D341Med (cell line): Measurements from ENCODE around the gene AHDC1.
A peak's percentile ranks its signal among the peaks of the same experiment; 100 is the strongest.
"Not testable (repeated sequence)": the region's sequence is repeated elsewhere in the genome, so short reads cannot be mapped to it uniquely, and the experiment has no call there.

Source experiments
- DNase-seq: peaks from one replicate; pipeline ENCODE4 v3.0.0; 2012; ENCODE audit warnings: low spot score

The AHDC1 gene, protein sequence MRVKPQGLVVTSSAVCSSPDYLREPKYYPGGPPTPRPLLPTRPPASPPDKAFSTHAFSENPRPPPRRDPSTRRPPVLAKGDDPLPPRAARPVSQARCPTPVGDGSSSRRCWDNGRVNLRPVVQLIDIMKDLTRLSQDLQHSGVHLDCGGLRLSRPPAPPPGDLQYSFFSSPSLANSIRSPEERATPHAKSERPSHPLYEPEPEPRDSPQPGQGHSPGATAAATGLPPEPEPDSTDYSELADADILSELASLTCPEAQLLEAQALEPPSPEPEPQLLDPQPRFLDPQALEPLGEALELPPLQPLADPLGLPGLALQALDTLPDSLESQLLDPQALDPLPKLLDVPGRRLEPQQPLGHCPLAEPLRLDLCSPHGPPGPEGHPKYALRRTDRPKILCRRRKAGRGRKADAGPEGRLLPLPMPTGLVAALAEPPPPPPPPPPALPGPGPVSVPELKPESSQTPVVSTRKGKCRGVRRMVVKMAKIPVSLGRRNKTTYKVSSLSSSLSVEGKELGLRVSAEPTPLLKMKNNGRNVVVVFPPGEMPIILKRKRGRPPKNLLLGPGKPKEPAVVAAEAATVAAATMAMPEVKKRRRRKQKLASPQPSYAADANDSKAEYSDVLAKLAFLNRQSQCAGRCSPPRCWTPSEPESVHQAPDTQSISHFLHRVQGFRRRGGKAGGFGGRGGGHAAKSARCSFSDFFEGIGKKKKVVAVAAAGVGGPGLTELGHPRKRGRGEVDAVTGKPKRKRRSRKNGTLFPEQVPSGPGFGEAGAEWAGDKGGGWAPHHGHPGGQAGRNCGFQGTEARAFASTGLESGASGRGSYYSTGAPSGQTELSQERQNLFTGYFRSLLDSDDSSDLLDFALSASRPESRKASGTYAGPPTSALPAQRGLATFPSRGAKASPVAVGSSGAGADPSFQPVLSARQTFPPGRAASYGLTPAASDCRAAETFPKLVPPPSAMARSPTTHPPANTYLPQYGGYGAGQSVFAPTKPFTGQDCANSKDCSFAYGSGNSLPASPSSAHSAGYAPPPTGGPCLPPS (N-terminal part only)

DNA sequence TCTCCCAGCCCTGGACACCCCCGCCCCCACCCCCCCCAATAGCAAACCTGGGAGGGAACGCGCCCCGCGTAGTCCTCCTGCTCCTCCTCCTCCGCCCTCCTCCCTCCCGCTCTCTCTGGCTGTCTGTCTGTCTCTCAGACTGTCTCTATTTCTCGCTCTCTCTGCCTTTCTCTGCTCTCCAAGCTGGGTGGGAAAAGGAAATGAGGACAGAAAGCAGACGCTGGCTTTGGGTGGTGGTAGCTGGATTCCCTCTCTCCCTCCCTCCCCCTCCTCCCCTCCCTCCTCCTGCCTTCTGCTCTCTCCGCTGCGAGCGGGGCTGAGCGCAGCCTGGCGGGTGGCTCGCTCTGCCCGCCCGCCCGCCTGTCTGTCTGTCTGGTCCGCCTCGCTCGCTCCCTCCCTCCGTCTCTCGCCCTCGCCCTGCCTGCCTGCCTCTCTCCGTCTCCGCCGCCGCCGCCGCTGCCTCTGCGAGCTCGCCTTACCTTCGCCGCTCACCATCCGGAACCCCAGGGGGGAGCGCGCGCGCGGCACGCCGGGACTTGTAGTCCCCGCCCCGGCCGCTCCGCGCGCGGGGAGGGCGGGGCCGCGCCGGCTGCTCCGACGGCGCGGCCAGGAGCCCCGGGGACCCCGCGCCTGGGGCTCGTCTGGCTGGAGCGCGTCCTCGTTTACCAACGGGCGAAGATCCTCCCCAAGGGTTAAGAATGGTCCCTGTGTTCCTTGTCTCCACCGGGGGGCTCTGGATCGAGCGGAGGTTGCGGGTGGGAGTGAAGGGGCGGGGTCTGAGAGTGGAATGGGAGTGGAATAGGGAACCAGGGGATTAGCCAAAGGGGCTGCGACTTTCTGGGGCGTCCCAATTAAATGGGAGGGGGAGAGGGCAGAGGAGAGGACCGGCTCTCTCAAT lies at the start of gene AHDC1:
Gene AHDC1 (minus strand): TSS at position 464 of the 898 bp plus-strand sequence. CDS start 52,029 bp downstream, outside the sequence.
- peak; percentile 93 for DNase-seq

DNA sequence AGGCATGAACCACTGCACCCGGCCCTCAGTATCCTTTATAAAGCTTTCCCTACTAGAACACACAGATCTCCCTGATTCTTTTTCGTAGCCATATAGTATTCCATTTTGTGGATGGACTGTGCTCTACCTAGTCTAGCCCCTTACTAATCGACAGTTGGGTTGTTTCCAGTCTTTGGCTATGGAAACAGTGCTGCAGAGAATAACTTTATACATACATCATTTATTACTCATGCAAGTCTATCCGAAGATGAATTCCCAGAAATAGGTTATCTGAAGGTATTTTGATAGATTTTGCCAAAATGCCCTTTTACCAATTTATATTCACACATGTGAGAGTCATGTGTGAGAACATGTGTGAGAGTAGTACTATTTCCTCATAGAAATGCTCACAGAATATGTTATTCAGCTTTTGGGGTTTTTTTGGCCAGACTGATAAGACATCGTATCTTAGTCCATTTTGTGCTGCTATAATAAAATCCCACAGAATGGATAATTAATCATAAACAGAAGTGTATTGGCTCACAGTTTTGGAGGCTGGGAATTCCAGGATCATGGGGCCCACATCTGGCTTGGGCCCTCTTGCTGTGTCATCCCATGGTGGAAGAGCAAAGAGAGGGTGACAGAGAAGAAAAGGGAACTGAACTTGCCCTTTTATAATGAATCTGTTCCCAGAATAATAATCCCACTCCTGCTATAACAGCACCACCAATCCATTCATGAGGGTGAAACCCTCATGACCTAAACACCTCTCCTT lies 48.3 kb upstream of the AHDC1 start:
- no peak for DNase-seq

DNA sequence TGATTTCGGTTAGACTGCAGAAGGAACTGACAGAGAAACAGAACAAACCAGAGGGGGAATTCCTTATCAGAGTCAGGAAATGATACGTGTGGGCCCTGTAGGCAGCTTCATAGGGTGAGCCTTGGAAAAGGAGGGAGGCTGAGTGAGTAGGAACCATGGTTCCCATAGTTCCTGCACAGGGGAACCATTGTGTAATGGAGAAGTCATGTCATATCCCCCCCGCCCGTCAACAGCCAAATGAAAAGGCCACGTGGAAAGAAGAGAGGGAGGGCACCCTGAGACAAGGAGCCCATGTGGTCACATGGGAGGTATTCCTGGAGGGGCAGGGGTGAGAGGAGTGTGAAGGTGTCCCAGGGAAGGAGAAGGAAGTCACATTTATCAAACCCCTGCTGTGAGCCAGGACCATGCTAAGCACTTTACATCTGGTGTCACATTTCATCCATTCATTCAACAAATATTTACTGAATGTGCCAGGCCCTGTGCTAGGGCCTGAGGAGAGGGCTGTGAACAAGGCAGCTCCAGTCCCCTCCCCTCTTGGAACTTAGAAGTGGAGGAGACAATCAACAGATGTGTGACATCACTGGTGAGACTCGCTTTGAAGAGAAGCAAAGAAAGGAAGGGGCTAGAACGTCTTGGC lies 46.7 kb upstream of the AHDC1 start:
- DNase-seq: no peak

- DNase-seq: no peak
Measured at GRCh38 chr1:27650171-27650538, 46.2 kb upstream of the AHDC1 start.

DNA sequence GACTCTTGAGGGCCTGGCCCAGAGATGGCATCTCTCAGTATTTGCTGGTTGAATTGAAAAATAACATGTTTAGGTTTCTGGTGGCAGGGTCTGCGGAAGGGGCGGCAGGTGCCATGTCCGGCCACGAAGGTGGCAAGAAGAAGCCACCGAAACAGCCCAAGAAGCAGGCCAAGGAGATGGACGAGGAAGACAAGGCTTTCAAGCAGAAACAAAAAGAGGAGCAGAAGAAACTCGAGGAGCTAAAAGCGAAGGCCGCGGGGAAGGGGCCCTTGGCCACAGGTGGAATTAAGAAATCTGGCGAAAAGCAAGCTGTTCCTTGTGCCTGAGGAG lies 45.3 kb upstream of the AHDC1 start:
- no peak for DNase-seq

GRCh38 chr1:27648602-27649305 lies 44.8 kb upstream of the AHDC1 start:
- no peak for DNase-seq

- DNase-seq: no peak
Measured at GRCh38 chr1:27647328-27647727, 43.4 kb upstream of the AHDC1 start.

GRCh38 chr1:27646676-27647075 lies 42.7 kb upstream of the AHDC1 start:
- DNase-seq: no peak

DNA sequence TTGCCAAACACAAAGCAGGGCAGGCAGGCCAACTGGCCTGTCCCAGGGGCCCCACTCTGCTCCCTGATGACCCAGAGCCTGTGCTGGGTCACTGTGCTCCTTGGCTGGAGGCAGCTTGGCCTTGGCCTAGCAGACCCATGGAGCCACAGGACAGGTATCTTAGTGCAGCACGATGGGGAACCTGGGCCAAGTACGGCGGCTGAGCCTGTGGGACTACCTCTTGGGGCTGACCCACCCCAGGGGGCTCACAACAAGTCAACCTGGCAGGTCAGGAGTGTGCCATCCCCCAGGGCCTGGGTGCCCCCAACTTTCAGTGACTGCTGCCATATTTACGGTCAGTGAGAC lies 41.1 kb upstream of the AHDC1 start:
- DNase-seq: no peak

- DNase-seq: no peak
Measured at GRCh38 chr1:27644369-27645070, 40.6 kb upstream of the AHDC1 start.

DNA sequence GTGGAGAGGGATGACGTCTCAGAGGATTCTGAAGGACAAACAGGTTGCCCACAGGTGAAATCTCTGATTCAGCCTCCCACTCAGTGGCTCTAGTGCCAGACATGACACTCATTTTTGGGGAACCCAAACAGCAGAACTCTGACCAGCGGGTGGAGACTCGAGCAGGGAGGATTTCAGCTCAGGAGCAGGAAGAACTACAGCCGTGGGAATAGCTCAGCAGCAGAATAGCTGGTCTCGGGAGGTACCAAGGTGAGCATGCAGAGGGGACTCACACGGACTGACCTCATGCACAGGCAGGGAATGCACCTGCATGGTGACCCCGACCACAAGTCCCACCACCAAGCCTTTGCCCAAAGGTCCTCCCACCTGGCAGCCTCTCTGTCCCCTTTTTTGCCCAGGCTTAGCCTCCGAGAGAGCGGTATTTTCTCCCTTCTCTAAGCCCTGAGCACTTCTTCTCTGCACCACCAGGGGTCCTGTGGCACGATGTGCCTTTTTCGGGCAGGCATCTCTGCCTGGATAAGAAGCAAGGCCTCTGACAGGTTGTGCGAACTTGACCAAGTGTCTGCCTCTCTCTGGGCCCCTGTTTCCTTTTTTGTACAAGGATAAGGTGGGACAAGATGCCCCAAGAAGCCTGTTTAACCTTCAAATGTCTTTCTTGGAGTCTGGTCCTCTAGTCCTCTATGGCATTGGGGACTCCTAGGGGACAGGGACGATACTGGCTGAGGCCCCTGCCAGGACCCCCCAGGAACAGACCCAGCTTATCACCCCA lies 39.8 kb upstream of the AHDC1 start:
- DNase-seq: peak; percentile 71

DNA sequence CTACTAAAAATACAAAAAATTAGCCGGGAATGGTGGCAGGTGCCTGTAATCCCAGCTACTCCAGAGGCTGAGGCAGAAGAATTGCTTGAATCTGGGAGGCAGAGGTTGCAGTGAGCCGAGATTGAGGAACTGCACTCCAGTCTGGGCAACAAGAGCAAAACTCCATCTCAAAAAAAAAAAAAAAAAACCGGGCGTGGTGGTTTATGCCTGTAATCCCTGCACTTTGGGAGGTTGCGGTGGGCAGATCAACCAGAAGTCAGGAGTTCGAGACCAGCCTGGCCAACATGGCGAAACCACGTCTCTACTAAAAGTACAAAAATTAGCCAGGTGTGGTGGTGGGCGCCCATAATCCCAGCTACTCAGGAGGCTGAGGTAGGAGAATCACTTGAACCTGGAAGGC lies 36.6 kb upstream of the AHDC1 start:
- DNase-seq: not testable (repeated sequence)

GRCh38 chr1:27638805-27639204 lies 34.9 kb upstream of the AHDC1 start:
- no peak for DNase-seq

DNA sequence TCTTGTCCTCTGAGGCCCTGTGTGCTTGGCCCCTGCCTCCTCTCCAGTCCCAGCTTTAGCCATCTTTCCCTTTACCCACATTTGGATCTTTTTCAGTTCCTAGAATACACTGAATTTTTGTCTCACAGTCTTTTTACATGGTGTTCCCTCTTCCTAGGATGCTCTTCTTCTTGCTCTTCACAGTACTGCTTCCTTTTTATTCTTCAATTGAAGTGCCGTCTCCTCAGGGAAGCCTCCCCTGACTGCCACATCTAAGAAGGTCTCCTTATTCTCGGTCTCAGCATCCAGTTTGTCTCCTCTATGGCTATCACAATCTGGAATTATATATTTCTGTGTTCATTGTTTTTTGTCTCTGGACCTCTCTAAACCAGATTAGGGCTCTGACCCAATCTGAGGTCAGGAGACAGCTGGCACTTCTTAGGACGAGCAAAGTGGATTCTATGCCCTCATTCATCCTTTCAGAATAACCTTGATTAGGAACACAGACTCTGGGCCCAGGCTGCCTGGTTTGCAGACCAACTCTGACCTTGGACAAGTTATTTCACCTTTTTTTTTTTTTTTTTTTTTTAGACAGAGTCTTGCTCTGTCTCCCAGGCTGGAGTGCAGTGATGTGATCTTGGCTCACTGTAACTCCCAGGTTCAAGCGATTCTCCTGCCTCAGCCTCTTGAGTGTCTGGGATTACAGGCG lies 34.2 kb upstream of the AHDC1 start:
- no peak for DNase-seq

- no peak for DNase-seq
Measured at GRCh38 chr1:27635396-27636142, 31.6 kb upstream of the AHDC1 start.

- DNase-seq: no peak
Measured at GRCh38 chr1:27634985-27635367, 31.0 kb upstream of the AHDC1 start, which contains the start of gene FGR. FGR (minus strand) TSS chr1:27635185; CDS start chr1:27623916, 11,269 bp downstream.
